LNCAP (cell line): ENCODE results near the gene MCM6.

Source experiments
- CTCF ChIP-seq: fragments of 450-650 bp; IDR thresholded peaks from 2 replicates; pipeline ENCODE4 v1.5.1; 2017; ENCODE audit warnings: mild to moderate bottlenecking

Gene MCM6

GRCh38 chr2:135790423-135790822, 85.8 kb downstream of the MCM6 start:
- no peak for TF ChIP-seq CTCF
